Adrenal gland (tissue), 5 donors: ENCODE results near the gene HEATR5B.

ENCODE experiments used
- POLR2A ChIP-seq, 2 donors: fragments of 450-650 bp; IDR thresholded peaks; one replicate each; pipeline ENCODE4 v1.6.1; 2017; ENCODE audit warnings: antibody characterized with exemption in 2 of 2, mild to moderate bottlenecking in 2 of 2, moderate library complexity in 1 of 2
- TF ChIP-seq, protein P1 (sequence below), 6 experiments: fragments of 450-650 bp in 4 of 6; fragments of 200-600 bp in 2 of 6; sonication (generic) in 1 of 6; IDR thresholded peaks; 1 replicate in 5 of 6; 2 replicates in 1 of 6; pipeline versions ENCODE4 v1.5.1 to v1.8.0; 2016 to 2021; ENCODE audit warnings: antibody characterized with exemption in 6 of 6, mild to moderate bottlenecking in 2 of 6, moderate library complexity in 1 of 6
- donor health status: DM: no; HTN: no; CAD: no.

DNA sequence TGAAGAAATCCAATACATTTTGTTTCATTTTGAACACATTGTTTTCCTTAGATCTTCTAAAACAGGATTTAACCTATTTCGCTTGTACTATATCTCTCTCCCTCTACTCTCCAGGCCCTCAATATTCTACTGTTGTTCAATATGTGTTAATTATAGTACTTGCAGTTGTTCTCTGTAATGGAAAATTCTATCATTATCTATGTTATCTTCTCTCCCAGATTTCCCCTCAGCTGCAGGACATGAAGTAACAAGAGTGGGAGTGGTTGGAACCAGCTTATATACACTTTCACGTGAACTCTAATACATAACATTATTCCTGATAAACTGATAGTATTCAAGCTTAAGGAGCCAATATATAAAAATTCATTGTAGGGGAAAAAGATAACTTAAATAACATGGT, 110.9 kb downstream of the HEATR5B start:
- TF ChIP-seq, protein P1, sequence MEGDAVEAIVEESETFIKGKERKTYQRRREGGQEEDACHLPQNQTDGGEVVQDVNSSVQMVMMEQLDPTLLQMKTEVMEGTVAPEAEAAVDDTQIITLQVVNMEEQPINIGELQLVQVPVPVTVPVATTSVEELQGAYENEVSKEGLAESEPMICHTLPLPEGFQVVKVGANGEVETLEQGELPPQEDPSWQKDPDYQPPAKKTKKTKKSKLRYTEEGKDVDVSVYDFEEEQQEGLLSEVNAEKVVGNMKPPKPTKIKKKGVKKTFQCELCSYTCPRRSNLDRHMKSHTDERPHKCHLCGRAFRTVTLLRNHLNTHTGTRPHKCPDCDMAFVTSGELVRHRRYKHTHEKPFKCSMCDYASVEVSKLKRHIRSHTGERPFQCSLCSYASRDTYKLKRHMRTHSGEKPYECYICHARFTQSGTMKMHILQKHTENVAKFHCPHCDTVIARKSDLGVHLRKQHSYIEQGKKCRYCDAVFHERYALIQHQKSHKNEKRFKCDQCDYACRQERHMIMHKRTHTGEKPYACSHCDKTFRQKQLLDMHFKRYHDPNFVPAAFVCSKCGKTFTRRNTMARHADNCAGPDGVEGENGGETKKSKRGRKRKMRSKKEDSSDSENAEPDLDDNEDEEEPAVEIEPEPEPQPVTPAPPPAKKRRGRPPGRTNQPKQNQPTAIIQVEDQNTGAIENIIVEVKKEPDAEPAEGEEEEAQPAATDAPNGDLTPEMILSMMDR (IDR thresholded peaks at IDR 0.05): no peak
- TF ChIP-seq POLR2A (IDR thresholded peaks at IDR 0.05): no peak
